ENCODE data around the gene STBD1. TPM values are rescaled to one million over a fixed set of nuclear protein-coding genes. Genes with fewer than 3 reads are reported as not detected.
A peak's percentile ranks its signal among the peaks of the same experiment; 100 is the strongest.
"Not testable (repeated sequence)": the region's sequence is repeated elsewhere in the genome, so short reads cannot be mapped to it uniquely, and the experiment has no call there.

STBD1 gene
- total RNA-seq, 2 donors from 2014 or later: 3.6 to 3.9 TPM

- ATAC-seq: peak; percentile 77 to 92
- H3K27ac Mint-ChIP-seq: peak overlapping the region in 1 of 2 donors; percentile 18
- peak overlapping the region; percentile 36 for H3K4me3 Mint-ChIP-seq
- H3K9me3 Mint-ChIP-seq: no peaks in the 10 kb centered on the region
- H3K4me1 Mint-ChIP-seq (ENCODE audit: low read depth in 2 of 2): peaks cover 13 to 18% of the 10 kb centered on the region in 2 donors
- H3K27me3 Mint-ChIP-seq: peaks cover 34 to 57% of the 10 kb centered on the region in 2 donors
- H3K36me3 Mint-ChIP-seq: no peaks in the 10 kb centered on the region
- no peak for DNase-seq (ENCODE audit: low spot score)
Observed at GRCh38 chr4:76276813-76277212, 29.7 kb upstream of the STBD1 start.

GRCh38 chr4:76277667-76278066 is 28.9 kb upstream of the STBD1 start:
- Mint-ChIP-seq H3K9me3 (no peaks in the 10 kb centered on the region), H3K4me1 (ENCODE audit: low read depth in 2 of 2) (peaks cover 13 to 18% of the 10 kb centered on the region in 2 donors), H3K27ac (no peak overlapping the region), H3K4me3 (no peak overlapping the region), H3K36me3 (no peaks in the 10 kb centered on the region), H3K27me3 (peaks cover 34 to 57% of the 10 kb centered on the region in 2 donors)
- DNase-seq (ENCODE audit: low spot score) (no peak), ATAC-seq (no peak)

GRCh38 chr4:76278583-76278982 is 27.9 kb upstream of the STBD1 start:
- H3K4me3 Mint-ChIP-seq: no peak overlapping the region
- no peak for DNase-seq (ENCODE audit: low spot score)

GRCh38 chr4:76279462-76279861 is 27.1 kb upstream of the STBD1 start:
- no peak overlapping the region for H3K27ac Mint-ChIP-seq
- H3K4me3 Mint-ChIP-seq: no peak overlapping the region
- peaks cover 19 to 50% of the 10 kb centered on the region in 2 donors for H3K27me3 Mint-ChIP-seq
- no peaks in the 10 kb centered on the region for H3K36me3 Mint-ChIP-seq
- H3K4me1 Mint-ChIP-seq (ENCODE audit: low read depth in 2 of 2): peaks cover 23 to 25% of the 10 kb centered on the region in 2 donors
- DNase-seq (ENCODE audit: low spot score) (no peak), ATAC-seq (no peak)
- H3K9me3 Mint-ChIP-seq: no peaks in the 10 kb centered on the region

More at GRCh38 chr4:76278583-76278982, 27.9 kb upstream of the STBD1 start:
- H3K9me3 Mint-ChIP-seq: no peaks in the 10 kb centered on the region
- H3K4me1 Mint-ChIP-seq (ENCODE audit: low read depth in 2 of 2): peaks cover 18% of the 10 kb centered on the region in 2 donors
- no peaks in the 10 kb centered on the region for H3K36me3 Mint-ChIP-seq
- no peak for ATAC-seq
- H3K27me3 Mint-ChIP-seq: peaks cover 26 to 54% of the 10 kb centered on the region in 2 donors
- H3K27ac Mint-ChIP-seq: no peak overlapping the region

GRCh38 chr4:76280488-76281441 is 25.8 kb upstream of the STBD1 start:
- Mint-ChIP-seq H3K36me3 (no peaks in the 10 kb centered on the region), H3K4me3 (no peak overlapping the region), H3K27me3 (peaks cover 7 to 40% of the 10 kb centered on the region in 2 donors), H3K9me3 (no peaks in the 10 kb centered on the region), H3K4me1 (ENCODE audit: low read depth in 2 of 2) (peaks cover 22 to 23% of the 10 kb centered on the region in 2 donors), H3K27ac (no peak overlapping the region)
- DNase-seq (ENCODE audit: low spot score) (no peak), ATAC-seq (no peak)

GRCh38 chr4:76281594-76281993 is 24.9 kb upstream of the STBD1 start:
- H3K9me3 Mint-ChIP-seq; DNase-seq (ENCODE audit: low spot score); H3K27ac Mint-ChIP-seq; H3K4me3 Mint-ChIP-seq; ATAC-seq; H3K36me3 Mint-ChIP-seq: not testable (repeated sequence)
- Mint-ChIP-seq H3K27me3 (peaks cover 0 to 34% of the 10 kb centered on the region in 2 donors), H3K4me1 (ENCODE audit: low read depth in 2 of 2) (peaks cover 14 to 15% of the 10 kb centered on the region in 2 donors)

GRCh38 chr4:76282941-76283689 is 23.4 kb upstream of the STBD1 start:
- no peak overlapping the region for H3K27ac Mint-ChIP-seq
- peaks cover 8 to 34% of the 10 kb centered on the region in 2 donors for H3K27me3 Mint-ChIP-seq
- DNase-seq (ENCODE audit: low spot score): no peak
- ATAC-seq: no peak
- no peaks in the 10 kb centered on the region for H3K9me3 Mint-ChIP-seq
- H3K36me3 Mint-ChIP-seq: peaks cover 17% of the 10 kb centered on the region
- no peak overlapping the region for H3K4me3 Mint-ChIP-seq
- H3K4me1 Mint-ChIP-seq (ENCODE audit: low read depth in 2 of 2): peaks cover 10 to 14% of the 10 kb centered on the region in 2 donors

GRCh38 chr4:76283900-76284299 is 22.6 kb upstream of the STBD1 start:
- H3K27ac Mint-ChIP-seq: no peak overlapping the region

GRCh38 chr4:76287811-76288210 is 18.7 kb upstream of the STBD1 start:
- ATAC-seq: peak in 1 of 2 donors; percentile 48
- not testable (repeated sequence) for DNase-seq (ENCODE audit: low spot score); H3K9me3 Mint-ChIP-seq
- Mint-ChIP-seq H3K27me3 (peaks cover 22 to 23% of the 10 kb centered on the region in 2 donors), H3K36me3 (peaks cover 29% of the 10 kb centered on the region), H3K4me3 (peak overlapping the region; percentile 56), H3K27ac (peak overlapping the region in 1 of 2 donors; percentile 66), H3K4me1 (ENCODE audit: low read depth in 2 of 2) (peaks cover 10 to 18% of the 10 kb centered on the region in 2 donors)

More at GRCh38 chr4:76283900-76284299, 22.6 kb upstream of the STBD1 start:
- H3K4me3 Mint-ChIP-seq: no peak overlapping the region
- peaks cover 23% of the 10 kb centered on the region for H3K36me3 Mint-ChIP-seq
- no peak for DNase-seq (ENCODE audit: low spot score)
- ATAC-seq: peak in 1 of 2 donors; percentile 74
- peaks cover 15 to 29% of the 10 kb centered on the region in 2 donors for H3K27me3 Mint-ChIP-seq
- H3K9me3 Mint-ChIP-seq: no peaks in the 10 kb centered on the region
- peaks cover 10 to 18% of the 10 kb centered on the region in 2 donors for H3K4me1 Mint-ChIP-seq (ENCODE audit: low read depth in 2 of 2)

- no peak overlapping the region for H3K4me3 Mint-ChIP-seq
- DNase-seq (ENCODE audit: low spot score) (no peak), ATAC-seq (no peak)
- H3K9me3 Mint-ChIP-seq: no peaks in the 10 kb centered on the region
- H3K27me3 Mint-ChIP-seq: peaks cover 16 to 20% of the 10 kb centered on the region in 2 donors
- H3K4me1 Mint-ChIP-seq (ENCODE audit: low read depth in 2 of 2): peaks cover 0 to 7% of the 10 kb centered on the region in 2 donors
- peaks cover 33% of the 10 kb centered on the region for H3K36me3 Mint-ChIP-seq
- H3K27ac Mint-ChIP-seq: no peak overlapping the region
Observed at GRCh38 chr4:76292730-76293129, 13.8 kb upstream of the STBD1 start.

- Mint-ChIP-seq H3K36me3 (peaks cover 34% of the 10 kb centered on the region), H3K4me1 (ENCODE audit: low read depth in 2 of 2) (no peaks in the 10 kb centered on the region), H3K9me3 (no peaks in the 10 kb centered on the region), H3K4me3 (no peak overlapping the region), H3K27me3 (peaks cover 8 to 15% of the 10 kb centered on the region in 2 donors), H3K27ac (no peak overlapping the region)
- DNase-seq (ENCODE audit: low spot score) (no peak), ATAC-seq (no peak)
Observed at GRCh38 chr4:76293772-76294171, 12.8 kb upstream of the STBD1 start.

GRCh38 chr4:76296286-76296820 is 10.2 kb upstream of the STBD1 start:
- H3K9me3 Mint-ChIP-seq: no peaks in the 10 kb centered on the region
- H3K4me1 Mint-ChIP-seq (ENCODE audit: low read depth in 2 of 2): peaks cover 12 to 14% of the 10 kb centered on the region in 2 donors
- H3K4me3 Mint-ChIP-seq: no peak overlapping the region
- DNase-seq (ENCODE audit: low spot score) (no peak), ATAC-seq (no peak)
- peaks cover 0 to 9% of the 10 kb centered on the region in 2 donors for H3K27me3 Mint-ChIP-seq
- no peak overlapping the region for H3K27ac Mint-ChIP-seq
- peaks cover 36% of the 10 kb centered on the region for H3K36me3 Mint-ChIP-seq

- Mint-ChIP-seq H3K9me3 (no peaks in the 10 kb centered on the region), H3K36me3 (peaks cover 36% of the 10 kb centered on the region), H3K27ac (no peak overlapping the region), H3K4me1 (ENCODE audit: low read depth in 2 of 2) (peaks cover 24 to 32% of the 10 kb centered on the region in 2 donors), H3K4me3 (no peak overlapping the region), H3K27me3 (peaks cover 0 to 7% of the 10 kb centered on the region in 2 donors)
- no peak for ATAC-seq
- DNase-seq (ENCODE audit: low spot score): no peak
Observed at GRCh38 chr4:76298227-76298626, 8.3 kb upstream of the STBD1 start.

Data from natural killer cell treated with Interleukin-12 subunit alpha and Interleukin-12 subunit beta and Interleukin-15 and Interleukin-18, amount 100 ng/mL, for 72 hours (primary cell).